OCI-LY3 (cell line): ENCODE data around the gene FLNA.

Source experiments
- CTCF ChIP-seq: fragments of 200-600, 300-600 bp; sonication (generic); IDR thresholded peaks from 2 replicates; pipeline ENCODE4 v1.5.1; 2014; ENCODE audit warnings: antibody characterized with exemption, low read length, low read depth
- EZH2phosphoT487 ChIP-seq: fragments of 200-600 bp; shearing (Covaris generic); IDR thresholded peaks from 2 replicates; pipeline ENCODE4 v1.6.1; 2018; ENCODE audit warnings: antibody characterized with exemption, mixed run types, low read depth

GRCh38 chrX:154352012-154352401, 22.4 kb downstream of the FLNA start:
- TF ChIP-seq CTCF (no peak), EZH2phosphoT487 (no peak)
